Activated naive CD4-positive, alpha-beta T cell treated with anti-CD3 and anti-CD28 coated beads for 36 hours (primary cell): ENCODE measurements around the gene BEAN1. TPM values are rescaled to one million over a fixed set of nuclear protein-coding genes. Genes with fewer than 3 reads are reported as not detected.

Experiments used
- CTCF ChIA-PET: fragments of 350-600 bp; sonication (Branson Sonifier 250); formaldehyde crosslinking; loops from one replicate; lab custom pipeline; 2021; ENCODE audit warnings: antibody characterized with exemption; lab: Charles Lee
- DNase-seq: peaks from one replicate; pipeline ENCODE4 v3.0.0-alpha.2; 2020
- H3K27ac Mint-ChIP-seq: one replicate; pipeline ENCODE4 v1.8.0; 2021; ENCODE audit warnings: mild to moderate bottlenecking, mixed read lengths
- H3K27me3 Mint-ChIP-seq: one replicate; pipeline ENCODE4 v1.8.0; 2021; ENCODE audit warnings: low read depth, mixed read lengths
- H3K36me3 Mint-ChIP-seq: one replicate; pipeline ENCODE4 v1.8.0; 2021; ENCODE audit warnings: low read depth, mixed read lengths
- H3K4me1 Mint-ChIP-seq: one replicate; pipeline ENCODE4 v1.8.0; 2021; ENCODE audit warnings: low read depth, mixed read lengths
- H3K4me3 Mint-ChIP-seq: one replicate; pipeline ENCODE4 v1.8.0; 2021; ENCODE audit warnings: mild to moderate bottlenecking, moderate library complexity, mixed read lengths
- H3K9me3 Mint-ChIP-seq: one replicate; pipeline ENCODE4 v1.8.0; 2021; ENCODE audit warnings: mixed read lengths
- intact Hi-C: fragments of 100-400 bp; cut with micrococcal nuclease; formaldehyde crosslinking; loops from one replicate; pipeline ENCODE4 v1.15.1; 2023
- total RNA-seq, 2 experiments: library from RNA; stranded (reverse); gene quantifications; one replicate each; pipeline ENCODE4 v1.2.3, GENCODE V29; 2021

Gene BEAN1
- total RNA-seq, 2 experiments from 2014 or later: not detected

- H3K27ac Mint-ChIP-seq: peak overlapping the region; percentile 73
- CTCF ChIA-PET: interaction anchor here (1.2 to 4.4 kb wide), 5 partner anchors 31 to 163 kb away, joined by 3 to 23 read pairs (median 4); partner anchors contain the start of gene CKLF
- no peaks in the 10 kb centered on the region for H3K27me3 Mint-ChIP-seq
- H3K9me3 Mint-ChIP-seq: no peaks in the 10 kb centered on the region
- intact Hi-C loops: no loop called here
- peaks cover 88% of the 10 kb centered on the region for H3K4me1 Mint-ChIP-seq
- no peak overlapping the region for H3K4me3 Mint-ChIP-seq
- peak; percentile 46 for DNase-seq
- no peaks in the 10 kb centered on the region for H3K36me3 Mint-ChIP-seq
Measured at GRCh38 chr16:66520406-66521170, 93.5 kb downstream of the BEAN1 start.

- CTCF ChIA-PET: interaction anchor here (0.6 to 4.4 kb wide), 13 partner anchors 15 to 164 kb away, joined by 3 to 23 read pairs (median 4); partner anchors contain the start of gene CKLF
- DNase-seq: no peak
- Mint-ChIP-seq H3K27me3 (no peaks in the 10 kb centered on the region), H3K36me3 (no peaks in the 10 kb centered on the region), H3K9me3 (no peaks in the 10 kb centered on the region), H3K27ac (peak overlapping the region; percentile 89), H3K4me1 (peaks cover 81% of the 10 kb centered on the region), H3K4me3 (peak overlapping the region; percentile 50)
- intact Hi-C loops: no loop called here
Measured at GRCh38 chr16:66521252-66521713, 94.2 kb downstream of the BEAN1 start.

GRCh38 chr16:66521951-66522771 lies 95.1 kb downstream of the BEAN1 start:
- H3K4me3 Mint-ChIP-seq: peak overlapping the region; percentile 50
- intact Hi-C loops: loop anchor here (1.0 kb wide), 4 partner anchors 30 to 351 kb away; partner anchors contain the start of genes CKLF and CMTM3
- no peaks in the 10 kb centered on the region for H3K36me3 Mint-ChIP-seq
- peaks cover 72% of the 10 kb centered on the region for H3K4me1 Mint-ChIP-seq
- H3K27me3 Mint-ChIP-seq: no peaks in the 10 kb centered on the region
- DNase-seq: peak; percentile 98
- peak overlapping the region; percentile 89 for H3K27ac Mint-ChIP-seq
- no peaks in the 10 kb centered on the region for H3K9me3 Mint-ChIP-seq
- CTCF ChIA-PET: interaction anchor here (0.6 to 4.4 kb wide), 17 partner anchors 9 to 114 kb away, joined by 3 to 23 read pairs (median 4); partner anchors contain the start of gene CKLF

DNA sequence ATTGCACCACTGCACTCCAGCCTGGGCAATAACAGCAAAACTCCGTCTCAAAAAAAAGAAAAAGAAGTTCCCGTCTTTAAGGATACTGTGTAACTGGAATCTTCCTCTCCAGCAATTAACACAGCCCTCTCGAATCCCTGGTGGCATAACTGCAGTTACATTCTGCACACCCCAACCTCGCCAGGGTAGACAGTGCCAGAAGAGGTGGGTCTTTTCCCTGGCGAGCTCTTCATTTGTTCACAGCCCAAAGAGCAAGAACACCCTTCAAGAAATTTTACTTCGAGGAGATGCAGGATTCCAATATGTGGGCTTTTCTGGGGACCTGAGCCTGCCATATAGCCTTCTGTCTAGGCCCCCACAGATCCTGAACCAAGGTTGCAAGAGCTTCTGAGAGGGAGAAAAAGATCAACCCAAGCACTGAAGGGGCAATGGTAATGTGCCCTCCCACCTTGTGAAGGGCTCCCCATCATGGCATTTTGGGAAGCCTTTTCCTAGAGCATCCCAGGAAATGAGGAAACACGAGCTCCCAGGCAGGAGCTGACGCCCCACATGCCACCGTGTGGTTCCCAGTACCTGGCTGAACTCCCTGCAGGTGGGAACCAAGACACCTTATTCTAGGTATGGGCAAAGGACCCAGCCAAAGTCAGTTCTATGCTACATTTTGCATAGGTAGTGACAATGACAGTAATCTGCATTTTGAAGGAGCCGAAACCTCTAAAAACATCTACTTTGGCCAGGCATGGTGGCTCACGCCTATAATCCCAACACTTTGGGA lies 95.9 kb downstream of the BEAN1 start:
- Mint-ChIP-seq H3K27me3 (no peaks in the 10 kb centered on the region), H3K36me3 (no peaks in the 10 kb centered on the region), H3K27ac (peak overlapping the region; percentile 85), H3K9me3 (no peaks in the 10 kb centered on the region), H3K4me3 (peak overlapping the region; percentile 6), H3K4me1 (peaks cover 69% of the 10 kb centered on the region)
- CTCF ChIA-PET: interaction anchor here (0.5 to 4.4 kb wide), 9 partner anchors 20 to 437 kb away, joined by 3 to 23 read pairs (median 5); partner anchors contain the start of genes CKLF and NAE1
- intact Hi-C loops: loop anchor here (1.0 kb wide), 4 partner anchors 29 to 350 kb away; partner anchors contain the start of genes CKLF and CMTM3
- DNase-seq: no peak

- CTCF ChIA-PET: interaction anchor here (1.2 to 4.2 kb wide), 2 partner anchors 48 to 307 kb away, joined by 3 to 17 read pairs; partner anchors contain the start of gene NAE1
- peak overlapping the region; percentile 44 for H3K4me3 Mint-ChIP-seq
- no peaks in the 10 kb centered on the region for H3K27me3 Mint-ChIP-seq
- peak overlapping the region; percentile 85 for H3K27ac Mint-ChIP-seq
- H3K4me1 Mint-ChIP-seq: peaks cover 66% of the 10 kb centered on the region
- peak; percentile 67 for DNase-seq
- H3K36me3 Mint-ChIP-seq: no peaks in the 10 kb centered on the region
- intact Hi-C loops: loop anchor here (1.0 kb wide), 1 partner anchor 8 kb away; no protein-coding TSS in a partner anchor
- no peaks in the 10 kb centered on the region for H3K9me3 Mint-ChIP-seq
Measured at GRCh38 chr16:66523861-66524354, 96.8 kb downstream of the BEAN1 start.

DNA sequence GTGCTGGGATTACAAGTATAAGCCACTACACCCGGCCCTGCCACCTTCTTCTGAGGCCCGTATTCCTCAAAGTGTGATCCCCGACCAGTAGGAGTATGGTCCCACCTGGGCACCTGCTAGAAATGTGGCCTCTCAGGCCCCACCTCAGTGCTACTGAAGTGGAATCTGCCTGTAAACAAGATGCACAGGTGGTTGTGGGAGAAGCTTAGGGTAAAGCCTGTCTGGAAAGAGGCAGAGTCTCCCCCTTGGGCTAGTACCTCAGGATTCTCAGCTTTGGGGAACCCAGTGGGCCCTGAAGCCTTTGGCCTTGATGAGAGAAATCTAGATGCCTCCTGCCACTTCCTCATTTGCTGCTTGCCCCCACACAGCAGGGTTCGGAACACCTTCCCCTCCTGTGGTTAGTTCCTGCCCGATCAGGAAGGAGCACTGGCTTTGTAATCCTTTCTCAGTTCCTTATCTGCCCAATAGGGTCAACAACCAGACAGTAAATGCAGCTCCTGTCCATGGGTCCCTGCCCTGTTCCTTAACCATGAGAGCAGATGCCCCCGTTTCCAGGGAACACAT lies 97.6 kb downstream of the BEAN1 start:
- CTCF ChIA-PET: interaction anchor here (0.6 to 4.2 kb wide), 2 partner anchors 49 to 345 kb away, joined by 4 to 17 read pairs; no protein-coding TSS in a partner anchor
- intact Hi-C loops: loop anchor here (1.0 kb wide), 1 partner anchor 8 kb away; no protein-coding TSS in a partner anchor
- Mint-ChIP-seq H3K27ac (peak overlapping the region; percentile 54), H3K27me3 (no peaks in the 10 kb centered on the region), H3K36me3 (no peaks in the 10 kb centered on the region), H3K9me3 (no peaks in the 10 kb centered on the region), H3K4me1 (peaks cover 63% of the 10 kb centered on the region), H3K4me3 (no peak overlapping the region)
- no peak for DNase-seq

GRCh38 chr16:66525396-66526180 lies 98.5 kb downstream of the BEAN1 start:
- Mint-ChIP-seq H3K4me3 (no peak overlapping the region), H3K9me3 (no peaks in the 10 kb centered on the region), H3K4me1 (peaks cover 57% of the 10 kb centered on the region), H3K36me3 (no peaks in the 10 kb centered on the region), H3K27ac (no peak overlapping the region), H3K27me3 (no peaks in the 10 kb centered on the region)
- DNase-seq: no peak
- intact Hi-C loops: no loop called here
- CTCF ChIA-PET: interaction anchor here (1.2 kb wide), 1 partner anchor 31 kb away, joined by 3 read pairs; no protein-coding TSS in a partner anchor

DNA sequence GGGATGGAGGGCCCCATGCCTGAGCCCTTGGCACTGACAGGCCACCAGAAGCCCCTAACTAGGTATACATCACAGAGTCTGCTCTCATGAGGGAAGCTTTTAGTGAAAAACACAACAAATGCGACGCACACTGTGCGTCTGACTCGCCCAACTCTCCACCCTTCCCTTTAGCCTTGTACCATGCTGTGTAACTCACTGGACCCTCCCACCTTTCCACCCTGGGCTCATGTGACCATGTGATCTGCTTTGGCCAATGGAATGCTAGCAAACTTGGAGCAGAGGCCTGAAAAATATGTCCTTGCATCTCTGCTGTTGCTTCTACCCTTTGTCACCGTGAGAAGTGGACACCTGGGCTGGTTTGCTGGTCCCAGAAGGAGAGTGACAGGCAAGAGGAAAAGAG lies 101.2 kb downstream of the BEAN1 start:
- Mint-ChIP-seq H3K4me1 (peaks cover 30% of the 10 kb centered on the region), H3K27me3 (no peaks in the 10 kb centered on the region), H3K4me3 (no peak overlapping the region), H3K27ac (peak overlapping the region; percentile 51), H3K9me3 (no peaks in the 10 kb centered on the region), H3K36me3 (no peaks in the 10 kb centered on the region)
- CTCF ChIA-PET: interaction anchor here (0.6 kb wide), 2 partner anchors 122 to 796 kb away, joined by 3 to 6 read pairs; no protein-coding TSS in a partner anchor
- no peak for DNase-seq
- intact Hi-C loops: no loop called here

- CTCF ChIA-PET: no interaction called here
- Mint-ChIP-seq H3K4me1 (peaks cover 18% of the 10 kb centered on the region), H3K36me3 (no peaks in the 10 kb centered on the region), H3K9me3 (no peaks in the 10 kb centered on the region), H3K27me3 (no peaks in the 10 kb centered on the region), H3K27ac (no peak overlapping the region), H3K4me3 (no peak overlapping the region)
- intact Hi-C loops: no loop called here
- DNase-seq: no peak
Measured at GRCh38 chr16:66529475-66529874, 102.4 kb downstream of the BEAN1 start.
